HEK293T (cell line): Measurements from ENCODE around the gene FAM222A.

Experiments used
- CTCF ChIA-PET: fragments of 350-600 bp; formaldehyde crosslinking; extraction: SDS; loops from one replicate; lab custom pipeline; 2021; ENCODE audit warnings: antibody characterized with exemption, inconsistent platforms; lab: Yijun Ruan, JAX
- POLR2A ChIA-PET: fragments of 350-600 bp; formaldehyde crosslinking; extraction: SDS; loops from one replicate; lab custom pipeline; 2020; ENCODE audit warnings: antibody characterized with exemption, inconsistent platforms; lab: Yijun Ruan, JAX
- DNase-seq: peaks from one replicate; pipeline ENCODE4 v3.0.0; 2012; ENCODE audit warnings: mixed read lengths; ENCODE audit errors: extremely low spot score
- ARNT ChIP-seq: fragments of 450-650 bp; IDR thresholded peaks from 2 replicates; pipeline ENCODE4 v1.6.1; 2017; ENCODE audit warnings: mild to moderate bottlenecking
- BHLHE40 ChIP-seq: fragments of 450-650 bp; IDR thresholded peaks from 2 replicates; pipeline ENCODE4 v1.6.1; 2016; ENCODE audit warnings: mild to moderate bottlenecking, moderate library complexity, borderline replicate concordance
- CTBP1 ChIP-seq: fragments of 450-650 bp; IDR thresholded peaks from 2 replicates; pipeline ENCODE4 v1.6.1; 2016; ENCODE audit warnings: borderline replicate concordance
- ELF4 ChIP-seq: fragments of 450-650 bp; IDR thresholded peaks from 2 replicates; pipeline ENCODE4 v1.6.1; 2017; ENCODE audit warnings: antibody characterized with exemption
- FOXA1 ChIP-seq: fragments of 450-650 bp; IDR thresholded peaks from 2 replicates; pipeline ENCODE4 v1.6.1; 2016; ENCODE audit warnings: mild to moderate bottlenecking
- FOXK2 ChIP-seq: fragments of 450-650 bp; IDR thresholded peaks from 2 replicates; pipeline ENCODE4 v1.6.1; 2016; ENCODE audit warnings: mild to moderate bottlenecking
- FOXM1 ChIP-seq: fragments of 450-650 bp; IDR thresholded peaks from 2 replicates; pipeline ENCODE4 v1.6.1; 2017; ENCODE audit warnings: mild to moderate bottlenecking, borderline replicate concordance
- HDGF ChIP-seq: fragments of 450-650 bp; IDR thresholded peaks from 2 replicates; pipeline ENCODE4 v1.6.1; 2017; ENCODE audit warnings: antibody characterized with exemption, borderline replicate concordance
- L3MBTL2 ChIP-seq: fragments of 450-650 bp; conservative IDR thresholded peaks from 2 replicates; pipeline ENCODE4 v1.6.1; 2016; ENCODE audit warnings: mild to moderate bottlenecking
- LEF1 ChIP-seq: fragments of 450-650 bp; IDR thresholded peaks from 2 replicates; pipeline ENCODE4 v1.6.1; 2017; ENCODE audit warnings: mild to moderate bottlenecking, borderline replicate concordance
- NFRKB ChIP-seq: fragments of 450-650 bp; IDR thresholded peaks from 2 replicates; pipeline ENCODE4 v1.6.1; 2016; ENCODE audit warnings: mild to moderate bottlenecking, moderate library complexity
- SP1 ChIP-seq: fragments of 450-650 bp; IDR thresholded peaks from 2 replicates; pipeline ENCODE4 v1.6.1; 2017
- SUZ12 ChIP-seq: fragments of 450-650 bp; IDR thresholded peaks from 2 replicates; pipeline ENCODE4 v1.6.1; 2016; ENCODE audit warnings: mild to moderate bottlenecking
- TARDBP ChIP-seq: fragments of 450-650 bp; IDR thresholded peaks from 2 replicates; pipeline ENCODE4 v1.6.1; 2016
- ZNF384 ChIP-seq: fragments of 450-650 bp; IDR thresholded peaks from 2 replicates; pipeline ENCODE4 v1.6.1; 2016
- TF ChIP-seq, protein P1 (sequence below): fragments of 450-650 bp; IDR thresholded peaks from 2 replicates; pipeline ENCODE4 v1.6.1; 2016

Gene FAM222A

GRCh38 chr12:109732321-109733305 is 19.0 kb downstream of the FAM222A start:
- POLR2A ChIA-PET, result no interaction called here
- CTCF ChIA-PET, result no interaction called here
- no peak for DNase-seq
- TF ChIP-seq FOXK2, result no peak
- no peak for TF ChIP-seq ARNT
- no peak for TF ChIP-seq FOXA1
- TF ChIP-seq SP1, result no peak
- no peak for TF ChIP-seq ELF4

DNA sequence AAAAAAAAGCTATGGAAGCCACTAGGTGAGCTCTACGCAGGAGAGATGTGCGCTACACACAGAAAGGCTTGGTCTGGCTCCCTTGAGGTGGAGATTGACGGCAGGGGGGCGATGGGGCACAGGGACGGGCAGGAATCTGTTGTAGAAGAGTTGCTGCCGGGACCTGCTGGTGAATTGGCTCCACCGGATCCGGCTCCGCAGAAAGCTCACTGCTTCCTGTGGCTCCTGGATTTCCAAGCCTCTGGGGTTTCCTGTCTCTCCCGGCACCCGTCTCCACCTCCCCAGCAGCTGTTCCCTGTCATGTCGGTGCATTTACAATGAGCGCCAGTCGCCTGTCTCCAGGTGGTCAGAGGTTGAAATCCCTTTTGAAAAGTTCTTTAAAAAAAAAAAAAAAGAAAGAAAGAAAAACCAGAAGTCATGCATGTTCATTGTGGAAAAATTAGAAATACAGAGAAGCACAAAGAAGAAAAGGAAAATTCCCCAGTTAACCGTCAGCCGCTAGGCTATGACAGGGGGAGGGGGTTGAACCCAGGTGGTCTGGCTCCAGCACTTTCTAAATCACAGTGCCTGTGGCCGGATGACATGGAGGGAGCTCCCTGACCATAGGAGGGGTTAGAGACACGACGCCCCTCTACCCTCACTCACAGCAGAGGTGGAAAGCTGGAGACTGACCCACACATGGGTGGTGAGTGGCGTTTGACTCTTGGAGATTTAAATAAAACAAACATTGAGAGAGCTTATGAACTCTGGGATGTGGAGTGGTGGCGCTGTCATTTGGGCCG is 20.8 kb downstream of the FAM222A start:
- no peak for DNase-seq
- TF ChIP-seq NFRKB (no peak), ELF4 (no peak), TARDBP (no peak), L3MBTL2 (no peak), LEF1 (no peak), FOXM1 (no peak), HDGF (no peak), SUZ12 (no peak), ARNT (no peak), CTBP1 (no peak), SP1 (no peak), FOXA1 (no peak), ZNF384 (no peak), FOXK2 (no peak), BHLHE40 (no peak)
- TF ChIP-seq, protein P1, sequence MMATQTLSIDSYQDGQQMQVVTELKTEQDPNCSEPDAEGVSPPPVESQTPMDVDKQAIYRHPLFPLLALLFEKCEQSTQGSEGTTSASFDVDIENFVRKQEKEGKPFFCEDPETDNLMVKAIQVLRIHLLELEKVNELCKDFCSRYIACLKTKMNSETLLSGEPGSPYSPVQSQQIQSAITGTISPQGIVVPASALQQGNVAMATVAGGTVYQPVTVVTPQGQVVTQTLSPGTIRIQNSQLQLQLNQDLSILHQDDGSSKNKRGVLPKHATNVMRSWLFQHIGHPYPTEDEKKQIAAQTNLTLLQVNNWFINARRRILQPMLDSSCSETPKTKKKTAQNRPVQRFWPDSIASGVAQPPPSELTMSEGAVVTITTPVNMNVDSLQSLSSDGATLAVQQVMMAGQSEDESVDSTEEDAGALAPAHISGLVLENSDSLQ, result no peak
- POLR2A ChIA-PET, result no interaction called here
- CTCF ChIA-PET, result interaction anchor here (1.5 to 1.7 kb wide), 2 partner anchors 15 to 137 kb away, joined by 4 read pairs; no protein-coding TSS in a partner anchor

DNA sequence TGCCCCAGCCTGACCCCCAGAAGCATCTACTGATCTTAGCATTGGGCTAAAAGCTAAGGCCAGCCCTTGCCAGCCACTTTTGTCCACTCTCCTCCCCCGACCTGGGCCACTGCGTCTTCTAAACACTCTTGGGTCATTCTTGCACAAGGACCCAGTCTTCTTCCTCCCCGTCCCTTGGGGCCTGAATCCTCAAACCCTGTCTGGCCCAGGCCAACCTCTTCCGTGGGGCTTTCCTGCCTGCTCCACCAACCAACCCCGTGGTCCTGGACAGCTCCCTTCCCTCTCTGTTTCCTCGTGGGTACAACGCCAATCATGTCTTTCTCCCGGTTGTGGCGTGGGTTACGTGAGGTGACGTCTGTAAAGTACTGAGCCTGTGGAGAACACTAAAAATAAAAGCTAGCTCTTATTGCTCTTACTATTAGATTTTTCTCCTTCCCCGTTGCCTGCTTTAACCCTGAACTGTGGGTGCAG is 21.5 kb downstream of the FAM222A start:
- POLR2A ChIA-PET, result no interaction called here
- no peak for DNase-seq
- CTCF ChIA-PET, result interaction anchor here (1.5 to 1.7 kb wide), 2 partner anchors 16 to 137 kb away, joined by 4 read pairs; no protein-coding TSS in a partner anchor
- no peak for TF ChIP-seq ELF4
- no peak for TF ChIP-seq HDGF
- no peak for TF ChIP-seq SP1
- no peak for TF ChIP-seq L3MBTL2
- TF ChIP-seq FOXK2, result no peak
- TF ChIP-seq CTBP1, result no peak
- TF ChIP-seq NFRKB, result no peak
- no peak for TF ChIP-seq ARNT
- TF ChIP-seq LEF1, result no peak
- no peak for TF ChIP-seq SUZ12
- TF ChIP-seq TARDBP, result no peak
- no peak for TF ChIP-seq BHLHE40
- no peak for TF ChIP-seq ZNF384
- no peak for TF ChIP-seq FOXA1
- TF ChIP-seq FOXM1, result no peak

DNA sequence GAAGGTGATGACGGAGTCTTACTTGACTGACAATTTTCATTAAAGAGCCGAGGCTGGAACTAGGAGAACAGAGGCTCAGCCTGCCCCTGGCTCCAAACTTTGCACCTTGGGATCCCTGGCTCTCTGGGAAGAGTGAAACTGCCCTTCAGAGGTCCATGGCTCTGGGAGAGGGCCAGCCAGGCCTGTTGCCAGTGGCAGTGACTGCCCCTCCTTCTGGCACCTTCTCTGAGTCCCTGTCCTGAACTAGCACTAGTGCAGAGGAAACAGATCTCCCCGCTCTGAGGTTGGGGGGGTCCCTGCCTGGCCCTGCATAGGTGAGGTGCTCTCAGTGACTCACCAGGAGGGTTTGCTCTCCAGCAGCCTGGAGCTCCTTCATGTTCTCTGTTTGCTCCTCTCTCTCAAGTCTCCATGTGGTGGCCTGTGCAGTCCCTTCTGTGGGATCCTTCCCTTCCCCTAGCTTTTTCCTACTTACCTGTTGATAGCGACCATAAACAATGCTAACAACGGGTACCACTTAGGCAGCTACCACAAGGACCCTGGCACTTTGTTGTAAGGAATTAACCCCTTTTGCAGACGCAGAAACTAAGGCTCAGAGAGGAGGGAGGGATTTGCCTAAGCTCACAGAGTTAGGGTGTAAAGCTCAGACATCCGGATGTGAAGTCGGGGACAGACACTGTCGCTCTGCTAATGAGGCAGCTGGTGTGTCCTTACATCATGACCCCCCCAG is 22.4 kb downstream of the FAM222A start:
- TF ChIP-seq, protein P1, result no peak
- TF ChIP-seq FOXA1, result no peak
- TF ChIP-seq SP1, result no peak
- no peak for TF ChIP-seq NFRKB
- TF ChIP-seq FOXM1, result no peak
- no peak for TF ChIP-seq CTBP1
- TF ChIP-seq HDGF, result no peak
- TF ChIP-seq SUZ12, result no peak
- TF ChIP-seq ELF4, result no peak
- no peak for TF ChIP-seq ZNF384
- no peak for TF ChIP-seq BHLHE40
- ChIA-PET CTCF (no interaction called here), POLR2A (no interaction called here)
- no peak for DNase-seq

GRCh38 chr12:109736552-109737108 is 23.0 kb downstream of the FAM222A start:
- CTCF ChIA-PET, result no interaction called here
- POLR2A ChIA-PET, result no interaction called here
- DNase-seq, result peak; percentile 24
- TF ChIP-seq CTBP1 (no peak), ELF4 (no peak), SP1 (no peak), ZNF384 (no peak), FOXA1 (no peak), FOXK2 (no peak), ARNT (no peak), HDGF (no peak), SUZ12 (no peak), LEF1 (no peak), BHLHE40 (no peak), TARDBP (no peak), L3MBTL2 (no peak)
- TF ChIP-seq, protein P1, result no peak
